ENCODE measurements around the gene COPB1.

DNA sequence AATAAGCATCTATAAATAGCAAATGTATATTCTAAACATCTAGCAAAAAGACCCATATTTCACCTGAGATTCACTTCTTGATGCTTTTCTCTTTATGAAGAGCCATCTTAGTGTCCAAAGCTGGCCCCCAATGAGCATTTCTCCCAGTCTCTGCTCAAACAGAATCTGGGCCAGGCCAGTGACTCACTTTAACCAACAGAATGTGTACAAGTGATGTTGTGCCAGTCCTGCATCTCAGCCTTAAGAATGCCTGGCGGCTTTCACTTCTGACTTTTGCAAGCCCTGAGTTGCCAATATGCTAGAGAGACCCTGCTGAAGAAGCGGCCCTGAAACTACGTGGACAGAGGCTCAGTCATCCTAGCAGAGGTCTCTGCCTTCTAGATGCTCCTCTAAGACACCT lies 6.9 kb upstream of the COPB1 start:
- TF ChIP-seq POLR2A (IDR thresholded peaks at IDR 0.05; ENCODE audit: low read length): no peak
- TF ChIP-seq GATA1 (IDR thresholded peaks at IDR 0.05; ENCODE audit: low read depth, low read length): no peak

Data from erythroblast (primary cell).